Heart left ventricle (tissue), 13 donors: ENCODE data around the gene DOCK7.

ENCODE experiments used
- POLR2A ChIP-seq, 2 donors: fragments of 450-650 bp; IDR thresholded peaks; one replicate each; pipeline ENCODE4 v1.6.1; 2017; ENCODE audit warnings: antibody characterized with exemption in 2 of 2, mild to moderate bottlenecking in 2 of 2, moderate library complexity in 2 of 2
- TF ChIP-seq, protein P1 (sequence below), 12 donors: fragments of 200-600 bp; sonication (generic) in 4 of 12; IDR thresholded peaks; one replicate each; pipeline versions ENCODE4 v1.5.0 to v1.8.0; 2018 to 2022; ENCODE audit warnings: antibody characterized with exemption in 12 of 12, mild to moderate bottlenecking in 5 of 12
- donor health status: ischemic (EF 13 %, LVEDD 7.1; RV severe dilation, severe dysfunction).
- donor health status: DM: no; HTN: yes; CAD: no.
- donor health status: DM: no; HTN: no; CAD: no.
- donor health status: ischemic (EF 25% LVEDD 6.9; RV normal size, moderate dysfunction).
- donor health status: ischemic (EF 25% LVEDD 5.7; RV mildly dilated, moderate dysfunction).
- donor health status: ischemic (EF 35%, LVEDD 5.7; RV mildly dilated, moderate dysfunction).
- donor health status: nonischemic (EF 11% LVEDD 7.7; RV severe dilation, severe dysfunction).
- donor health status: DM: yes; HTN: yes; CAD: no.
- donor health status: PGD.
- donor health status: ischemic (EF 29% LVEDD 5.4; RV normal size, mild dysfunction).
- donor health status: nonischemic (EF 23%, LVEDD 6.1; RV moderate dilation, normal function).

DNA sequence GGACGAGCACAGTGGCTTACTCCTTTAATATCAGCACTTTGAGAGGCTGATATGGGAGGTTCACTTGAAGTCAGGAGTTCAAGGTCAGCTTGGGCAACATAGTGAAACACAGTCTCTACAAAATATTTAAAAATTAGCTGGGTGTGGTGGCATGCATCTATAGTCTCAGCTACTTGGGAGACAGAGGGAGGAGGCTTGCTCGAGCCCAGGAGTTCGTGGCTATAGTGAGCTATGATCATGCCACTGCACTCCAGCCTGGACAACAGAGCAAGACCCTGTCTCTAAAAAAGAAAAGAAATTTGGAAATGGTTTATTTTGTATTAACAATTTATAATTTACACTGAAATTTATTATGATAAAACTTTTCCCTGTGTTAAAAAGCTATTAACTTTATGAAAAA, 92.5 kb downstream of the DOCK7 start:
- TF ChIP-seq, protein P1, sequence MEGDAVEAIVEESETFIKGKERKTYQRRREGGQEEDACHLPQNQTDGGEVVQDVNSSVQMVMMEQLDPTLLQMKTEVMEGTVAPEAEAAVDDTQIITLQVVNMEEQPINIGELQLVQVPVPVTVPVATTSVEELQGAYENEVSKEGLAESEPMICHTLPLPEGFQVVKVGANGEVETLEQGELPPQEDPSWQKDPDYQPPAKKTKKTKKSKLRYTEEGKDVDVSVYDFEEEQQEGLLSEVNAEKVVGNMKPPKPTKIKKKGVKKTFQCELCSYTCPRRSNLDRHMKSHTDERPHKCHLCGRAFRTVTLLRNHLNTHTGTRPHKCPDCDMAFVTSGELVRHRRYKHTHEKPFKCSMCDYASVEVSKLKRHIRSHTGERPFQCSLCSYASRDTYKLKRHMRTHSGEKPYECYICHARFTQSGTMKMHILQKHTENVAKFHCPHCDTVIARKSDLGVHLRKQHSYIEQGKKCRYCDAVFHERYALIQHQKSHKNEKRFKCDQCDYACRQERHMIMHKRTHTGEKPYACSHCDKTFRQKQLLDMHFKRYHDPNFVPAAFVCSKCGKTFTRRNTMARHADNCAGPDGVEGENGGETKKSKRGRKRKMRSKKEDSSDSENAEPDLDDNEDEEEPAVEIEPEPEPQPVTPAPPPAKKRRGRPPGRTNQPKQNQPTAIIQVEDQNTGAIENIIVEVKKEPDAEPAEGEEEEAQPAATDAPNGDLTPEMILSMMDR (IDR thresholded peaks at IDR 0.05), result no peak
- TF ChIP-seq POLR2A (IDR thresholded peaks at IDR 0.05), result no peak
